ENCODE measurements around the gene GPR149.

Gene GPR149

DNA sequence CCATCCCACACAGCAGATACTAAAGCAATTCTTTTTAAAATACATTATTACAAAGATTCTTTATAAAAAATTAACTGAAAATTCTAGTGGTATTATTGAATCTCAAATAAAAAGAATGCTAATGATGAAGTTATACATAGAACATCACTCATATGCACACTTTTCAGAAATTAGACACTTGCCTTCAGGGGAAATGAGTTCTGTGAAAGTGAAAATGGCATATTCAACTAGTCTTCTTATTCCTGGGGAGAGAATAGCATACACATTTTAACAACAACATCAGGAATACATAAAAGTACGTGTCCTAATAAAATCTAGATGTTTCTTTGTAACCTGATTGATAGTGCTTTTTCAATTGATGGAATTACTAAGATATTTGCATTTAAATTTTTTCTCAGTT is 68.9 kb downstream of the GPR149 start:
- ATAC-seq: no peak
- TF ChIP-seq SNAI2 (CRISPR knock-in tag; IDR thresholded peaks at IDR 0.05): no peak
- TF ChIP-seq, protein P1, sequence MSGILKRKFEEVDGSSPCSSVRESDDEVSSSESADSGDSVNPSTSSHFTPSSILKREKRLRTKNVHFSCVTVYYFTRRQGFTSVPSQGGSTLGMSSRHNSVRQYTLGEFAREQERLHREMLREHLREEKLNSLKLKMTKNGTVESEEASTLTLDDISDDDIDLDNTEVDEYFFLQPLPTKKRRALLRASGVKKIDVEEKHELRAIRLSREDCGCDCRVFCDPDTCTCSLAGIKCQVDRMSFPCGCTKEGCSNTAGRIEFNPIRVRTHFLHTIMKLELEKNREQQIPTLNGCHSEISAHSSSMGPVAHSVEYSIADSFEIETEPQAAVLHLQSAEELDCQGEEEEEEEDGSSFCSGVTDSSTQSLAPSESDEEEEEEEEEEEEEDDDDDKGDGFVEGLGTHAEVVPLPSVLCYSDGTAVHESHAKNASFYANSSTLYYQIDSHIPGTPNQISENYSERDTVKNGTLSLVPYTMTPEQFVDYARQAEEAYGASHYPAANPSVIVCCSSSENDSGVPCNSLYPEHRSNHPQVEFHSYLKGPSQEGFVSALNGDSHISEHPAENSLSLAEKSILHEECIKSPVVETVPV (CRISPR knock-in tag; IDR thresholded peaks at IDR 0.05): no peak
- no peak for TF ChIP-seq TOX (CRISPR knock-in tag; IDR thresholded peaks at IDR 0.05; ENCODE audit: borderline replicate concordance)
- TF ChIP-seq ESRRG (CRISPR knock-in tag; IDR thresholded peaks at IDR 0.05): no peak
- TF ChIP-seq ZFP3 (CRISPR knock-in tag; IDR thresholded peaks at IDR 0.05): no peak
- TF ChIP-seq, protein P2, sequence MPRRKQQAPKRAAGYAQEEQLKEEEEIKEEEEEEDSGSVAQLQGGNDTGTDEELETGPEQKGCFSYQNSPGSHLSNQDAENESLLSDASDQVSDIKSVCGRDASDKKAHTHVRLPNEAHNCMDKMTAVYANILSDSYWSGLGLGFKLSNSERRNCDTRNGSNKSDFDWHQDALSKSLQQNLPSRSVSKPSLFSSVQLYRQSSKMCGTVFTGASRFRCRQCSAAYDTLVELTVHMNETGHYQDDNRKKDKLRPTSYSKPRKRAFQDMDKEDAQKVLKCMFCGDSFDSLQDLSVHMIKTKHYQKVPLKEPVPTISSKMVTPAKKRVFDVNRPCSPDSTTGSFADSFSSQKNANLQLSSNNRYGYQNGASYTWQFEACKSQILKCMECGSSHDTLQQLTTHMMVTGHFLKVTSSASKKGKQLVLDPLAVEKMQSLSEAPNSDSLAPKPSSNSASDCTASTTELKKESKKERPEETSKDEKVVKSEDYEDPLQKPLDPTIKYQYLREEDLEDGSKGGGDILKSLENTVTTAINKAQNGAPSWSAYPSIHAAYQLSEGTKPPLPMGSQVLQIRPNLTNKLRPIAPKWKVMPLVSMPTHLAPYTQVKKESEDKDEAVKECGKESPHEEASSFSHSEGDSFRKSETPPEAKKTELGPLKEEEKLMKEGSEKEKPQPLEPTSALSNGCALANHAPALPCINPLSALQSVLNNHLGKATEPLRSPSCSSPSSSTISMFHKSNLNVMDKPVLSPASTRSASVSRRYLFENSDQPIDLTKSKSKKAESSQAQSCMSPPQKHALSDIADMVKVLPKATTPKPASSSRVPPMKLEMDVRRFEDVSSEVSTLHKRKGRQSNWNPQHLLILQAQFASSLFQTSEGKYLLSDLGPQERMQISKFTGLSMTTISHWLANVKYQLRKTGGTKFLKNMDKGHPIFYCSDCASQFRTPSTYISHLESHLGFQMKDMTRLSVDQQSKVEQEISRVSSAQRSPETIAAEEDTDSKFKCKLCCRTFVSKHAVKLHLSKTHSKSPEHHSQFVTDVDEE (CRISPR knock-in tag; IDR thresholded peaks at IDR 0.05): no peak
- no peak for TF ChIP-seq GLIS3 (CRISPR knock-in tag; IDR thresholded peaks at IDR 0.05)
- TF ChIP-seq, protein P3, sequence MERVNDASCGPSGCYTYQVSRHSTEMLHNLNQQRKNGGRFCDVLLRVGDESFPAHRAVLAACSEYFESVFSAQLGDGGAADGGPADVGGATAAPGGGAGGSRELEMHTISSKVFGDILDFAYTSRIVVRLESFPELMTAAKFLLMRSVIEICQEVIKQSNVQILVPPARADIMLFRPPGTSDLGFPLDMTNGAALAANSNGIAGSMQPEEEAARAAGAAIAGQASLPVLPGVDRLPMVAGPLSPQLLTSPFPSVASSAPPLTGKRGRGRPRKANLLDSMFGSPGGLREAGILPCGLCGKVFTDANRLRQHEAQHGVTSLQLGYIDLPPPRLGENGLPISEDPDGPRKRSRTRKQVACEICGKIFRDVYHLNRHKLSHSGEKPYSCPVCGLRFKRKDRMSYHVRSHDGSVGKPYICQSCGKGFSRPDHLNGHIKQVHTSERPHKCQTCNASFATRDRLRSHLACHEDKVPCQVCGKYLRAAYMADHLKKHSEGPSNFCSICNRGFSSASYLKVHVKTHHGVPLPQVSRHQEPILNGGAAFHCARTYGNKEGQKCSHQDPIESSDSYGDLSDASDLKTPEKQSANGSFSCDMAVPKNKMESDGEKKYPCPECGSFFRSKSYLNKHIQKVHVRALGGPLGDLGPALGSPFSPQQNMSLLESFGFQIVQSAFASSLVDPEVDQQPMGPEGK (CRISPR knock-in tag; IDR thresholded peaks at IDR 0.05; ENCODE audit: borderline replicate concordance): no peak
- TF ChIP-seq ZNF565 (CRISPR knock-in tag; conservative IDR thresholded peaks at IDR 0.05; ENCODE audit: low read depth): no peak
- TF ChIP-seq ARNTL (CRISPR knock-in tag; IDR thresholded peaks at IDR 0.05; ENCODE audit: borderline replicate concordance, low read depth): no peak

DNA sequence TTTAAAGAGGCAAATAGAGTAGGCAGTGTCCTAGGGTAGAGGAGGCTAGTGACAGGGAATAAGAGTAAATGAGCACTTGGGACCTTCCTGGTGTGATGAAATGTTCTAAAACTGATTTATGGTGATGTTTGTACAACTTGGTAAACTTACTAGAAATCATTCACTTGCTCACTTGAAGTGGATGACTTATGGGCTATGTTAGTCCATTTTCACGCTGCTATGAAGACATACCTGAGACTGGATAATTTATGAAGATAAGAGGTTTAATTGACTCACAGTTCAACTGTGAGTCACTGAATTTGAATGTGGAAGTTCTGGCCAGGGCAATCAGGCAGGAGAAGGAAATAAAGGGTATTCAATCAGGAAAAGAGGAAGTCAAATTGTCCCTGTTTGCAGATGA is 74.0 kb downstream of the GPR149 start:
- ATAC-seq: no peak

More for the DNA sequence above, 74.0 kb downstream of the GPR149 start:
- TF ChIP-seq ZC3H10 (CRISPR knock-in tag; IDR thresholded peaks at IDR 0.05): no peak
- TF ChIP-seq, protein P4, sequence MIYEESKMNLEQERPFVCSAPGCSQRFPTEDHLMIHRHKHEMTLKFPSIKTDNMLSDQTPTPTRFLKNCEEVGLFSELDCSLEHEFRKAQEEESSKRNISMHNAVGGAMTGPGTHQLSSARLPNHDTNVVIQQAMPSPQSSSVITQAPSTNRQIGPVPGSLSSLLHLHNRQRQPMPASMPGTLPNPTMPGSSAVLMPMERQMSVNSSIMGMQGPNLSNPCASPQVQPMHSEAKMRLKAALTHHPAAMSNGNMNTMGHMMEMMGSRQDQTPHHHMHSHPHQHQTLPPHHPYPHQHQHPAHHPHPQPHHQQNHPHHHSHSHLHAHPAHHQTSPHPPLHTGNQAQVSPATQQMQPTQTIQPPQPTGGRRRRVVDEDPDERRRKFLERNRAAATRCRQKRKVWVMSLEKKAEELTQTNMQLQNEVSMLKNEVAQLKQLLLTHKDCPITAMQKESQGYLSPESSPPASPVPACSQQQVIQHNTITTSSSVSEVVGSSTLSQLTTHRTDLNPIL (CRISPR knock-in tag; IDR thresholded peaks at IDR 0.05; ENCODE audit: low read depth): no peak
- TF ChIP-seq ESRRG (CRISPR knock-in tag; IDR thresholded peaks at IDR 0.05): no peak
- TF ChIP-seq TCF4 (CRISPR knock-in tag; IDR thresholded peaks at IDR 0.05; ENCODE audit: borderline replicate concordance): no peak
- no peak for TF ChIP-seq ZFP3 (CRISPR knock-in tag; IDR thresholded peaks at IDR 0.05)
- TF ChIP-seq ZNF8 (CRISPR knock-in tag; IDR thresholded peaks at IDR 0.05): no peak
- TF ChIP-seq, protein P3 (CRISPR knock-in tag; IDR thresholded peaks at IDR 0.05; ENCODE audit: borderline replicate concordance): no peak
- TF ChIP-seq ARNTL (CRISPR knock-in tag; IDR thresholded peaks at IDR 0.05; ENCODE audit: borderline replicate concordance, low read depth): no peak
- no peak for TF ChIP-seq OSR1 (CRISPR knock-in tag; IDR thresholded peaks at IDR 0.05)
- TF ChIP-seq ZFP30 (CRISPR knock-in tag; IDR thresholded peaks at IDR 0.05): no peak
- TF ChIP-seq, protein P2 (CRISPR knock-in tag; IDR thresholded peaks at IDR 0.05): no peak
- TF ChIP-seq SNAI2 (CRISPR knock-in tag; IDR thresholded peaks at IDR 0.05): no peak
- TF ChIP-seq GLIS3 (CRISPR knock-in tag; IDR thresholded peaks at IDR 0.05): no peak
- TF ChIP-seq PPARA (CRISPR knock-in tag; IDR thresholded peaks at IDR 0.05; ENCODE audit: borderline replicate concordance): no peak
- TF ChIP-seq BACH2 (CRISPR knock-in tag; IDR thresholded peaks at IDR 0.05; ENCODE audit: borderline replicate concordance): no peak
- no peak for TF ChIP-seq CSDC2 (CRISPR knock-in tag; IDR thresholded peaks at IDR 0.05)
- no peak for TF ChIP-seq RARB (CRISPR knock-in tag; IDR thresholded peaks at IDR 0.05)
- no peak for TF ChIP-seq TOX (CRISPR knock-in tag; IDR thresholded peaks at IDR 0.05; ENCODE audit: borderline replicate concordance)
- TF ChIP-seq, protein P5, sequence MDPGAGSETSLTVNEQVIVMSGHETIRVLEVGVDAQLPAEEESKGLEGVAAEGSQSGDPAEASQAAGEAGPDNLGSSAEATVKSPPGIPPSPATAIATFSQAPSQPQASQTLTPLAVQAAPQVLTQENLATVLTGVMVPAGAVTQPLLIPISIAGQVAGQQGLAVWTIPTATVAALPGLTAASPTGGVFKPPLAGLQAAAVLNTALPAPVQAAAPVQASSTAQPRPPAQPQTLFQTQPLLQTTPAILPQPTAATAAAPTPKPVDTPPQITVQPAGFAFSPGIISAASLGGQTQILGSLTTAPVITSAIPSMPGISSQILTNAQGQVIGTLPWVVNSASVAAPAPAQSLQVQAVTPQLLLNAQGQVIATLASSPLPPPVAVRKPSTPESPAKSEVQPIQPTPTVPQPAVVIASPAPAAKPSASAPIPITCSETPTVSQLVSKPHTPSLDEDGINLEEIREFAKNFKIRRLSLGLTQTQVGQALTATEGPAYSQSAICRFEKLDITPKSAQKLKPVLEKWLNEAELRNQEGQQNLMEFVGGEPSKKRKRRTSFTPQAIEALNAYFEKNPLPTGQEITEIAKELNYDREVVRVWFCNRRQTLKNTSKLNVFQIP (CRISPR knock-in tag; IDR thresholded peaks at IDR 0.05; ENCODE audit: borderline replicate concordance, low read depth): no peak

All from SK-N-SH treated with all-trans-retinoic acid at 6 μM for 48 hours (cell line).